ENCODE data around the gene DENND2C. TPM values are rescaled to one million over a fixed set of nuclear protein-coding genes. Genes with fewer than 3 reads are reported as not detected.
A peak's percentile ranks its signal among the peaks of the same experiment; 100 is the strongest.

The DENND2C gene
- total RNA-seq, 1 donor from 2014 or later = 0.79 TPM

DNA sequence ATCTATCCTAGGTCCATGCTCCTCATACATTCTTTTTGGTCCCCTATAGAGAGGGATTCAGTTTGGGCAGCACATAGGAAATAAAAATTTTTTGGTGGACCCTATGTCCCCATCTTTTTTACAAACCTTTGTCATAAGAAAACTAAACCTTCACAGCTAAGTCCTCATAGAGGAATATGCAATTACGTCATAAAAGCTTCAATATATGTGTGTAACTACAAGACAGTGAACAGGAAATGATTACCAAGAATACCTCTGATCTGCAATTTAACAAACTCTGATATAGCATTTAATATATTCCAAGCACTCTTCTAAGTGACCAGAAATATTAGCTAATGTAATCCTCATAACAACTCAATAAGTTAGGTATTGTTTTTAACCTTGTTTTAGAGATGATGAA is 6.3 kb upstream of the DENND2C start:
- Mint-ChIP-seq H3K36me3 (ENCODE audit: low read depth) (no peaks in the 10 kb centered on the region), H3K4me3 (no peak overlapping the region), H3K27me3 (ENCODE audit: low read depth) (peaks cover 79% of the 10 kb centered on the region), H3K27ac (ENCODE audit: unreplicated experiment) (no peak overlapping the region), H3K4me1 (no peaks in the 10 kb centered on the region), H3K9me3 (no peaks in the 10 kb centered on the region)
- DNase-seq (ENCODE audit: low read depth, low spot score) = no peak
- TF ChIP-seq, protein P1, sequence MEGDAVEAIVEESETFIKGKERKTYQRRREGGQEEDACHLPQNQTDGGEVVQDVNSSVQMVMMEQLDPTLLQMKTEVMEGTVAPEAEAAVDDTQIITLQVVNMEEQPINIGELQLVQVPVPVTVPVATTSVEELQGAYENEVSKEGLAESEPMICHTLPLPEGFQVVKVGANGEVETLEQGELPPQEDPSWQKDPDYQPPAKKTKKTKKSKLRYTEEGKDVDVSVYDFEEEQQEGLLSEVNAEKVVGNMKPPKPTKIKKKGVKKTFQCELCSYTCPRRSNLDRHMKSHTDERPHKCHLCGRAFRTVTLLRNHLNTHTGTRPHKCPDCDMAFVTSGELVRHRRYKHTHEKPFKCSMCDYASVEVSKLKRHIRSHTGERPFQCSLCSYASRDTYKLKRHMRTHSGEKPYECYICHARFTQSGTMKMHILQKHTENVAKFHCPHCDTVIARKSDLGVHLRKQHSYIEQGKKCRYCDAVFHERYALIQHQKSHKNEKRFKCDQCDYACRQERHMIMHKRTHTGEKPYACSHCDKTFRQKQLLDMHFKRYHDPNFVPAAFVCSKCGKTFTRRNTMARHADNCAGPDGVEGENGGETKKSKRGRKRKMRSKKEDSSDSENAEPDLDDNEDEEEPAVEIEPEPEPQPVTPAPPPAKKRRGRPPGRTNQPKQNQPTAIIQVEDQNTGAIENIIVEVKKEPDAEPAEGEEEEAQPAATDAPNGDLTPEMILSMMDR (conservative IDR thresholded peaks at IDR 0.05) = no peak

DNA sequence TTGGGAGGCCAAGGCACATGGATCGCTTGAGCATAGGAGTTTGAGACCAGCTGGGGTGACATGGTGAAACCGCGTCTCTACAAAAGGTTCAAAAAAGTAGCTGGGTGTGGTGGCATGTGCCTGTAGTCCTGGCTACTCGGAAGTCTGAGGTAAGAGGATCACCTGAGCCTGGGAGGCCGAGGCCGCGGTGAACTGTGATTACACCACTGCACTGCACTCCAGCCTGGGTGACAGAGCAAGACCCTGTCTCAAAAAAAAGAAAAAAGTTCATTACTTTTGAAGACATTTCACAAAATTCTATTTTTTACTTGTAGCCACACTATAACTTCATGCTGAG is 2.1 kb upstream of the DENND2C start:
- H3K9me3 Mint-ChIP-seq = no peaks in the 10 kb centered on the region
- peaks cover 78% of the 10 kb centered on the region for H3K27me3 Mint-ChIP-seq (ENCODE audit: low read depth)
- H3K4me3 Mint-ChIP-seq = no peak overlapping the region
- H3K27ac Mint-ChIP-seq (ENCODE audit: unreplicated experiment) = no peak overlapping the region
- no peak for DNase-seq (ENCODE audit: low read depth, low spot score)
- TF ChIP-seq, protein P1 (conservative IDR thresholded peaks at IDR 0.05) = no peak
- no peaks in the 10 kb centered on the region for H3K36me3 Mint-ChIP-seq (ENCODE audit: low read depth)
- peaks cover 4% of the 10 kb centered on the region for H3K4me1 Mint-ChIP-seq

DNA sequence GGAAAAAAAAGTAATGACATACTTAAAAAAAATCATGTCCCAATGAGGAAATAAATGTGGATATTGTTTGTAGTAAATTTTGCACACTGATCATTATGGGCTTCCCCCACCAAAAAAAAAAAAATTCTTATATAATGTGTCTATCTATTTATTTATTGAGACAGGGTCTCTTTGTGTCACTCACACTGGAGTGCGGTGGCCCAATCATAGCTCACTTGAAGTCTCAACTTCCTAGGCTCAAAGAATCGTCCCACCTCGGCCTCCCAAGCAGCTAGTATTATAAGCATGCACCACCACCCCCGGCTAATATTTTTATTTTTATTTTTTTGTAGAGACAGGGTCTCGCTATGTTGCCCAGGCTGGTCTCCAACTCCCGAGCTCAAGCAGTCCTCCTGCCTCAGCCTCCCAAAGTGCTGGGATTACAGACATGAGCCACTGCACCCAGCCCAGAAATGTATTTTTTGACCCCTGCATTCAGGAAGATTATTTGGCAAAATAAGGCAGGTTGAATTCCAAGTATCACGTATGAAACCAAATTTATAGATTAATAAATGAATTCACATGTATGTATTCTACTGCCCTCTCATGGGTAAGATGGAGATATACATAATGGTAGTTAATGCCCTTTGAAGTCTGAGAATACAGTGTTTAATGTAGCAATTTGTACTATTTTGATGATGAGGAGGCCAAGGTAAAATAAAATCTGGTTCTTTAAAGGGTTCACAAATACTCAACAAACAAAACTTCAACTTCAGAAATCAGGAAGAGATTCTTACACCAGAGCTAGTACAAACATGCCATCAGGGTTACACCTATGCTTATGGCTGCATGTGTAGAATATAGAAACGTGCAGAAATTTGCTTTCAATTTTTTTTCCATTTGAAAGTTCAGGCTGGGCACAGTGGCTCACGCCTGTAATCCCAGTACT is 1.4 kb upstream of the DENND2C start:
- peaks cover 77% of the 10 kb centered on the region for H3K27me3 Mint-ChIP-seq (ENCODE audit: low read depth)
- H3K4me1 Mint-ChIP-seq = peaks cover 4% of the 10 kb centered on the region

DNA sequence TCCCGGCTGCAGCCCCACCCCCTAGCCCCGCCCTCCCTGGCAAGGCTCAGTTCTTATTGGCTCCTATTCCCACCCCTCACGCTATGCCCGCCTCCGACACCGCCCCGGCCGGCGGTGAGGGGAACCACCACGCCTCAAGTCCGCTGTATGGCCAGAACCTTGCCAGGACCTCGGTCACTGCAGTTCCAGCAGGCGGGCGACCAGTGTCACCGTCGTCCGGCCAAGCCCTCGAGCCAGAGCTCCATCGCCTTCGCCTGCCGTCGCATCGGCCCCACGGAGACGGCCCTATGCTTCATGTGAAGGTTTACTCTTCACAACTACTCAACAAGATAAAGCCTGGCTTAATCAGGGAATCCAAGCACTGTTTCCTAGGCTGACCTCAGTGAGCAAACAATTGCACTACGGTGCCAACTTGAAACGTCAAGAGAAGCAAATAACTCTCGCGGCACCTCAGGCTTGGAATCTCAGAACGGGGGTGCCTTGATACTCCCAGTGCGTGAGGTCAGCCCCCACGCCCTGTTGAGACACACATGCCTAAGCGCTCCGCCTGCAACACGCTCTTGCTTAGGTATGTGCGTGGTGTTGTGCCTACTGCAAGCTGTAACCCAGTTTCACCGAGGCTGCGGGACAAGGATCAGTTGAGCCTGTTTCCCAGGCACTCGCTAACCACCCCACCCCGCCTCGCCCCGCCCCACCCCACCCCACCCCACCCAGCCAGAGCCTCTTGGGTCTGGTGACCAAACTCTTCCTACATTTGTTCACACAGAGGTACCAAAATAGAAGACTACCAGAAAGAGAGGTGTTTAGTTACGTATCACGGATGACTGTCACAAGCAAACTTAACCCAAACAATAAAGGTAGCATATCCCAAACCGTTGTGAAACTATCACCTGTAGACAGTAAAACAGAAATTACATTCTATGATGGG is 498 bp upstream of the DENND2C start:
- H3K27ac Mint-ChIP-seq (ENCODE audit: unreplicated experiment) = no peak overlapping the region
- no peaks in the 10 kb centered on the region for H3K36me3 Mint-ChIP-seq (ENCODE audit: low read depth)
- peaks cover 4% of the 10 kb centered on the region for H3K4me1 Mint-ChIP-seq
- peak; percentile 74 for DNase-seq (ENCODE audit: low read depth, low spot score)
- H3K9me3 Mint-ChIP-seq = no peaks in the 10 kb centered on the region
- peaks cover 76% of the 10 kb centered on the region for H3K27me3 Mint-ChIP-seq (ENCODE audit: low read depth)
- H3K4me3 Mint-ChIP-seq = peak overlapping the region; percentile 95
- TF ChIP-seq, protein P1 (conservative IDR thresholded peaks at IDR 0.05) = peak; percentile 18

More for the DNA sequence above, 1.4 kb upstream of the DENND2C start:
- Mint-ChIP-seq H3K9me3 (no peaks in the 10 kb centered on the region), H3K36me3 (ENCODE audit: low read depth) (no peaks in the 10 kb centered on the region), H3K4me3 (peak overlapping the region; percentile 45), H3K27ac (ENCODE audit: unreplicated experiment) (no peak overlapping the region)
- TF ChIP-seq, protein P1 (conservative IDR thresholded peaks at IDR 0.05) = peak; percentile 62
- no peak for DNase-seq (ENCODE audit: low read depth, low spot score)

DNA sequence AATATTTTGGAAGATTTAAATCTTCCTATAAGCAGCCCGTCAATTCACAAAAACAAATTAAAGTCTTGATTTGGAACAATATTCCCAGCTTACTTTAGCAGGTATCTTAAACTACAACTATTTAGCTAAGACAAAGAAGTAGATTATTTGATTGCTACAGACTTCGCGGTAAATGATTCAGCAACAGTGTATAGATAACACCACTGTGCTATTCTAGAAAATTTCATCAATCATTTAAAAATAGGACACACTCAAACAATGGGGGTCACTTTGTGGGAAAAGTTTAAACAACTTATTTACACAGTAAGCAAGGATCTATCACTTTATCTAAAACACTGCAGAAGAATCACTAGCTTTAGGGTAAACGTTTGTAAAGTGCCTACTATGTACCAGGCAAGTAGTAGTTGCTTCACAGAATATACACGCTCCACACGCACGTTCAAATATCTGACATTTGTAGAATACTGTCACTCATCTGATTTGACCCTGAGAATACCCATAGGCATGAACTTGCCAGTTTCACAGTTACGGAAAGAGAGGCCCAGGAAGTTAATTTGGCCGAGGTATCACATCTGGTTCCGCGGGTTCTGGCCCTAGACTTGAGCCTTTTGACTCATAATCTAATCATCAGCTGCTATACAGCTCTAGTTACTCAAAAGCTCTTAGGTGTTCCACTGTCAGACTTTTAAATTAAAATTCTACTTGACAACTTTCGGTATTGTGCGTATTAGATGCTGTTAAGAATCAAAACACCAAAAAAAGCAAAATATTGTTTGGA is 876 bp downstream of the DENND2C start:
- Mint-ChIP-seq H3K36me3 (ENCODE audit: low read depth) (no peaks in the 10 kb centered on the region), H3K27me3 (ENCODE audit: low read depth) (peaks cover 65% of the 10 kb centered on the region), H3K27ac (ENCODE audit: unreplicated experiment) (no peak overlapping the region), H3K4me1 (peaks cover 4% of the 10 kb centered on the region), H3K4me3 (peak overlapping the region; percentile 95), H3K9me3 (no peaks in the 10 kb centered on the region)
- DNase-seq (ENCODE audit: low read depth, low spot score) = no peak
- TF ChIP-seq, protein P1 (conservative IDR thresholded peaks at IDR 0.05) = no peak

Data from neural crest cell (in vitro differentiated cells).